GM12864 (cell line): ENCODE results near the gene MEIS1.

Experiments used
- DNase-seq: peaks from one replicate; pipeline ENCODE4 v3.0.0-alpha.2; 2011; ENCODE audit warnings: low read depth
- H3K4me3 ChIP-seq: 2 replicates; pipeline ENCODE4 v1.5.1; 2011; ENCODE audit warnings: mild to moderate bottlenecking, low read depth, low read length, control low read depth
- CTCF ChIP-seq: IDR thresholded peaks from 2 replicates; pipeline ENCODE4 v1.5.1; 2011; ENCODE audit warnings: low read depth, mild to moderate bottlenecking, moderate library complexity, low read length, control low read depth, inconsistent platforms; ENCODE audit errors: missing control alignments

MEIS1 gene

DNA sequence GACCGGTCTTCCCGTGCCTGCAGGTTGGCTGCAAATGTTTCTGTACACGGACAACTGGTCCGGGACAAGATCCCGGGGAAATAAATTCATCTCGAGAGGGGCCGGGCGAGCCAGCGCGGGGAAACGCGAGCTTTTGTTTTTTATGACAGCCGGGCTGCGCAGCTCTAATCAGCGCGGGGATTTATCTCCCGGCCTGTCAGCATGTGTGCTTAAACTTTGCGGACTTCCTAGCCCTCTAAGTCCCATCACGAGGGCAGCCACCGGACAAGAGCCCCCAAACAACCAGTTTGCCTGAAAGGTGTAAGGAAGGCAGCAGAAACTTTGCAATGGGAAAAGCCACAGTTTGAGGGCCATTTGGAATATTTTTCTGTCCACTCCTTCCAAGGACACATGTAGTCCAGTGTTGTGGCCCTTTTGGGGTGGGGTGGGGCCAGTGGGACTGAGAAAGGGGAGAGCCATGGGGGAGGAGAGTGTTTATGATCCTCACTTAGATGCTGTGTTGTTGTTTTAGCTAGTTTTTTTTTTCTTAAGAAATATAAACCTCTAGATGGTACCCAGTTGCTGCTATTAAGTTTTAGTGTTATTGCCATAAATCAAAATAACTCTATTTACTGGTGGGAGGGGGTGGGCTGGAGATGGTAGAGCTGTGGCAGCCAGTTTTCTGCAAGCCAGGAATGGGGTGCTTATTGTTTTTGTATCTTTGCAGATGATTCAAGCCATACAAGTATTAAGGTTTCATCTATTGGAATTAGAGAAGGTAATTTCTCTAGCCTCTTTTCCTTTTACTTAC lies 6.0 kb downstream of the MEIS1 start:
- no peak for DNase-seq
- no peak overlapping the region for H3K4me3 ChIP-seq
- no peak for TF ChIP-seq CTCF

- DNase-seq = no peak
- H3K4me3 ChIP-seq = no peak overlapping the region
- no peak for TF ChIP-seq CTCF
These were observed 6.8 kb downstream of the MEIS1 start for GRCh38 chr2:66441581-66442320.

- no peak for TF ChIP-seq CTCF
- H3K4me3 ChIP-seq = no peak overlapping the region
- DNase-seq = no peak
These were observed 7.7 kb downstream of the MEIS1 start for GRCh38 chr2:66442516-66443185.

GRCh38 chr2:66443186-66443978 lies 8.5 kb downstream of the MEIS1 start:
- DNase-seq = no peak
- TF ChIP-seq CTCF = no peak

GRCh38 chr2:66443979-66444861 lies 9.3 kb downstream of the MEIS1 start:
- no peak for TF ChIP-seq CTCF
- DNase-seq = no peak
- H3K4me3 ChIP-seq = no peak overlapping the region

More at GRCh38 chr2:66443186-66443978, 8.5 kb downstream of the MEIS1 start:
- no peak overlapping the region for H3K4me3 ChIP-seq
